Liver (tissue), 3 donors: ENCODE measurements around the gene TANGO6.

Experiments
- EGR1 ChIP-seq, 2 donors: IDR thresholded peaks; 2 replicates each; pipeline ENCODE4 v1.6.1; 2016 to 2018; ENCODE audit warnings: antibody characterized with exemption in 2 of 2, low read depth in 2 of 2
- FOXA1 ChIP-seq: IDR thresholded peaks from 2 replicates; pipeline ENCODE4 v1.6.1; 2016; ENCODE audit warnings: antibody characterized with exemption
- HNF4A ChIP-seq, 2 donors: conservative IDR thresholded peaks; 2 replicates each; pipeline ENCODE4 v1.6.1; 2016; ENCODE audit warnings: antibody characterized with exemption in 2 of 2, mild to moderate bottlenecking in 2 of 2
- RAD21 ChIP-seq, 2 donors: IDR thresholded peaks; 2 replicates each; pipeline ENCODE4 v1.6.1; 2016; ENCODE audit warnings: antibody characterized with exemption in 2 of 2, mild to moderate bottlenecking in 2 of 2
- RXRA ChIP-seq, 2 donors: IDR thresholded peaks; 2 replicates each; pipeline ENCODE4 v1.6.1; 2017 to 2018; ENCODE audit warnings: antibody characterized with exemption in 2 of 2, mild to moderate bottlenecking in 1 of 2
- TAF1 ChIP-seq: conservative IDR thresholded peaks from 2 replicates; pipeline ENCODE4 v1.6.1; 2016; ENCODE audit warnings: antibody characterized with exemption, mild to moderate bottlenecking
- YY1 ChIP-seq: IDR thresholded peaks from 2 replicates; pipeline ENCODE4 v1.6.1; 2016; ENCODE audit warnings: antibody characterized with exemption, mild to moderate bottlenecking
- TF ChIP-seq, protein P1 (sequence below): fragments of 150-350 bp; IDR thresholded peaks from 2 replicates; pipeline ENCODE4 v1.5.1; 2017; ENCODE audit warnings: improper control_type of control experiment, low read depth, low read length; ENCODE audit not compliant: missing input control
- TF ChIP-seq, protein P2 (sequence below): IDR thresholded peaks from 2 replicates; pipeline ENCODE4 v1.6.1; 2016; ENCODE audit warnings: antibody characterized with exemption
- TF ChIP-seq, protein P3 (sequence below): IDR thresholded peaks from 2 replicates; pipeline ENCODE4 v1.6.1; 2016; ENCODE audit warnings: antibody characterized with exemption
- TF ChIP-seq, protein P4 (sequence below): IDR thresholded peaks from 2 replicates; pipeline ENCODE4 v1.6.1; 2016; ENCODE audit warnings: antibody characterized with exemption, mild to moderate bottlenecking
- donor health status: healthy.
- donor health status: healthy.

DNA sequence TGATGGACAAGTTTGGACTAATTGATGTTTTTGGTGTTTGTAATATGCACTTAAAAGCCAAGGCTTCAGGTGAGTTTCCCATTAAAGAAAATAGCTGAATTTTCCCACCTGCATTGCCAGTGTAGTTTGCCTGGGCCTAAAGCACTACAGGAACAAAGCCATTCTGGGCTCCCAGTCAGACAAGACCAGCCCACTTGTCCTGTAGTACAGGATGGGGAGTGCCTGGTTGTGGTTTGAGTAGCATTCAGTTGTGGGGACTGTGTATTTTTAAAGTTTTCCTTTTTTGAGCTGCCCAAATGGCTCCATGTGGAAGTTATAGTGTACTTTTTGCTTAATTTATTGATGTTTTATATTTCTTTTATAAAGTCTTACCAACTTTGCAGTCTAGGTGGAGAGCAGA lies 91.7 kb downstream of the TANGO6 start:
- TF ChIP-seq, protein P1, sequence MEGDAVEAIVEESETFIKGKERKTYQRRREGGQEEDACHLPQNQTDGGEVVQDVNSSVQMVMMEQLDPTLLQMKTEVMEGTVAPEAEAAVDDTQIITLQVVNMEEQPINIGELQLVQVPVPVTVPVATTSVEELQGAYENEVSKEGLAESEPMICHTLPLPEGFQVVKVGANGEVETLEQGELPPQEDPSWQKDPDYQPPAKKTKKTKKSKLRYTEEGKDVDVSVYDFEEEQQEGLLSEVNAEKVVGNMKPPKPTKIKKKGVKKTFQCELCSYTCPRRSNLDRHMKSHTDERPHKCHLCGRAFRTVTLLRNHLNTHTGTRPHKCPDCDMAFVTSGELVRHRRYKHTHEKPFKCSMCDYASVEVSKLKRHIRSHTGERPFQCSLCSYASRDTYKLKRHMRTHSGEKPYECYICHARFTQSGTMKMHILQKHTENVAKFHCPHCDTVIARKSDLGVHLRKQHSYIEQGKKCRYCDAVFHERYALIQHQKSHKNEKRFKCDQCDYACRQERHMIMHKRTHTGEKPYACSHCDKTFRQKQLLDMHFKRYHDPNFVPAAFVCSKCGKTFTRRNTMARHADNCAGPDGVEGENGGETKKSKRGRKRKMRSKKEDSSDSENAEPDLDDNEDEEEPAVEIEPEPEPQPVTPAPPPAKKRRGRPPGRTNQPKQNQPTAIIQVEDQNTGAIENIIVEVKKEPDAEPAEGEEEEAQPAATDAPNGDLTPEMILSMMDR: no peak
- TF ChIP-seq, protein P2, sequence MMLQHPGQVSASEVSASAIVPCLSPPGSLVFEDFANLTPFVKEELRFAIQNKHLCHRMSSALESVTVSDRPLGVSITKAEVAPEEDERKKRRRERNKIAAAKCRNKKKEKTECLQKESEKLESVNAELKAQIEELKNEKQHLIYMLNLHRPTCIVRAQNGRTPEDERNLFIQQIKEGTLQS: no peak
- TF ChIP-seq FOXA1: no peak
- TF ChIP-seq EGR1 (IDR thresholded peaks at IDR 0.05; ENCODE audit: low read depth in 2 of 2): no peak
- TF ChIP-seq YY1: no peak
- TF ChIP-seq, protein P3, sequence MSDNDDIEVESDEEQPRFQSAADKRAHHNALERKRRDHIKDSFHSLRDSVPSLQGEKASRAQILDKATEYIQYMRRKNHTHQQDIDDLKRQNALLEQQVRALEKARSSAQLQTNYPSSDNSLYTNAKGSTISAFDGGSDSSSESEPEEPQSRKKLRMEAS: no peak
- no peak for TF ChIP-seq TAF1
- TF ChIP-seq RXRA (IDR thresholded peaks at IDR 0.05): no peak
- TF ChIP-seq, protein P4, sequence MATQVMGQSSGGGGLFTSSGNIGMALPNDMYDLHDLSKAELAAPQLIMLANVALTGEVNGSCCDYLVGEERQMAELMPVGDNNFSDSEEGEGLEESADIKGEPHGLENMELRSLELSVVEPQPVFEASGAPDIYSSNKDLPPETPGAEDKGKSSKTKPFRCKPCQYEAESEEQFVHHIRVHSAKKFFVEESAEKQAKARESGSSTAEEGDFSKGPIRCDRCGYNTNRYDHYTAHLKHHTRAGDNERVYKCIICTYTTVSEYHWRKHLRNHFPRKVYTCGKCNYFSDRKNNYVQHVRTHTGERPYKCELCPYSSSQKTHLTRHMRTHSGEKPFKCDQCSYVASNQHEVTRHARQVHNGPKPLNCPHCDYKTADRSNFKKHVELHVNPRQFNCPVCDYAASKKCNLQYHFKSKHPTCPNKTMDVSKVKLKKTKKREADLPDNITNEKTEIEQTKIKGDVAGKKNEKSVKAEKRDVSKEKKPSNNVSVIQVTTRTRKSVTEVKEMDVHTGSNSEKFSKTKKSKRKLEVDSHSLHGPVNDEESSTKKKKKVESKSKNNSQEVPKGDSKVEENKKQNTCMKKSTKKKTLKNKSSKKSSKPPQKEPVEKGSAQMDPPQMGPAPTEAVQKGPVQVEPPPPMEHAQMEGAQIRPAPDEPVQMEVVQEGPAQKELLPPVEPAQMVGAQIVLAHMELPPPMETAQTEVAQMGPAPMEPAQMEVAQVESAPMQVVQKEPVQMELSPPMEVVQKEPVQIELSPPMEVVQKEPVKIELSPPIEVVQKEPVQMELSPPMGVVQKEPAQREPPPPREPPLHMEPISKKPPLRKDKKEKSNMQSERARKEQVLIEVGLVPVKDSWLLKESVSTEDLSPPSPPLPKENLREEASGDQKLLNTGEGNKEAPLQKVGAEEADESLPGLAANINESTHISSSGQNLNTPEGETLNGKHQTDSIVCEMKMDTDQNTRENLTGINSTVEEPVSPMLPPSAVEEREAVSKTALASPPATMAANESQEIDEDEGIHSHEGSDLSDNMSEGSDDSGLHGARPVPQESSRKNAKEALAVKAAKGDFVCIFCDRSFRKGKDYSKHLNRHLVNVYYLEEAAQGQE: no peak
- no peak for TF ChIP-seq HNF4A (conservative IDR thresholded peaks at IDR 0.05)
- TF ChIP-seq RAD21 (IDR thresholded peaks at IDR 0.05): no peak
